ENCODE results near the gene JDP2. TPM values are rescaled to one million over a fixed set of nuclear protein-coding genes. Genes with fewer than 3 reads are reported as not detected.

The JDP2 gene
- total and polyA plus RNA-seq, 2 donors (not counting 1 experiment from before 2014, with no cell fraction given), result 7.9 to 17.9 TPM

GRCh38 chr14:75452900-75453816 is 25.3 kb downstream of the JDP2 start:
- DNase-seq, result no peak
- Histone ChIP-seq H3K9ac (ENCODE audit: low read length) (no peak overlapping the region), H3K4me3 (ENCODE audit: control extremely low read depth in 1 of 5, extremely low read depth in 1 of 5, insufficient read depth in 1 of 5, low read depth in 2 of 5, low read length in 4 of 5) (no peak overlapping the region), H3K79me2 (ENCODE audit: control insufficient read depth, insufficient read depth, low read length) (peaks cover 2% of the 10 kb centered on the region), H3K27ac (ENCODE audit: low read length in 2 of 2) (no peak overlapping the region), H3K4me2 (replicated peaks; ENCODE audit: low read depth, low read length, poor library complexity, severe bottlenecking) (no peak overlapping the region), H3K9me3 (ENCODE audit: control extremely low read depth in 1 of 3, control insufficient read depth in 2 of 3, insufficient read depth in 1 of 3, low read length in 2 of 3) (no peaks in the 10 kb centered on the region), H3K36me3 (replicated peaks in 1 of 2; ENCODE audit: control extremely low read depth in 1 of 2, control insufficient read depth in 1 of 2, extremely low read depth in 1 of 2, insufficient read depth in 2 of 2, low read length in 1 of 2) (peaks cover 0 to 5% of the 10 kb centered on the region in 2 experiments), H3K4me1 (ENCODE audit: control insufficient read depth in 2 of 2, insufficient read depth in 2 of 2, low read length in 2 of 2) (peaks cover 0 to 9% of the 10 kb centered on the region in 2 donors), H4K20me1 (ENCODE audit: control insufficient read depth, insufficient read depth, low read length, poor library complexity, severe bottlenecking) (no peaks in the 10 kb centered on the region), H3K27me3 (replicated peaks in 1 of 4; ENCODE audit: control extremely low read depth in 1 of 4, control insufficient read depth in 3 of 4, insufficient read depth in 4 of 4, low read length in 3 of 4) (no peaks in the 10 kb centered on the region), H2AFZ (ENCODE audit: insufficient read depth, low read depth, low read length, poor library complexity, severe bottlenecking) (no peak overlapping the region)
- H3K4me1 Mint-ChIP-seq, result peaks cover 8% of the 10 kb centered on the region
- CTCF ChIA-PET, result interaction anchor here (0.6 to 3.3 kb wide), 23 partner anchors 11 to 365 kb away, joined by 3 to 30 read pairs (median 4); partner anchors contain the start of gene JDP2
- no peaks in the 10 kb centered on the region for H3K27me3 Mint-ChIP-seq
- H3K4me3 Mint-ChIP-seq, result no peak overlapping the region
- no peak overlapping the region for H3K27ac Mint-ChIP-seq
- intact Hi-C loops (cut with micrococcal nuclease), result no loop called here
- H3K9me3 Mint-ChIP-seq (ENCODE audit: insufficient read depth), result no peaks in the 10 kb centered on the region
- 97% methylated on average over 13 of the region's 14 CpGs for WGBS (ENCODE audit: insufficient coverage)
- ATAC-seq (ENCODE audit: low read depth), result no peak
- POLR2A ChIA-PET, result no interaction called here
- TF ChIP-seq, protein P1, sequence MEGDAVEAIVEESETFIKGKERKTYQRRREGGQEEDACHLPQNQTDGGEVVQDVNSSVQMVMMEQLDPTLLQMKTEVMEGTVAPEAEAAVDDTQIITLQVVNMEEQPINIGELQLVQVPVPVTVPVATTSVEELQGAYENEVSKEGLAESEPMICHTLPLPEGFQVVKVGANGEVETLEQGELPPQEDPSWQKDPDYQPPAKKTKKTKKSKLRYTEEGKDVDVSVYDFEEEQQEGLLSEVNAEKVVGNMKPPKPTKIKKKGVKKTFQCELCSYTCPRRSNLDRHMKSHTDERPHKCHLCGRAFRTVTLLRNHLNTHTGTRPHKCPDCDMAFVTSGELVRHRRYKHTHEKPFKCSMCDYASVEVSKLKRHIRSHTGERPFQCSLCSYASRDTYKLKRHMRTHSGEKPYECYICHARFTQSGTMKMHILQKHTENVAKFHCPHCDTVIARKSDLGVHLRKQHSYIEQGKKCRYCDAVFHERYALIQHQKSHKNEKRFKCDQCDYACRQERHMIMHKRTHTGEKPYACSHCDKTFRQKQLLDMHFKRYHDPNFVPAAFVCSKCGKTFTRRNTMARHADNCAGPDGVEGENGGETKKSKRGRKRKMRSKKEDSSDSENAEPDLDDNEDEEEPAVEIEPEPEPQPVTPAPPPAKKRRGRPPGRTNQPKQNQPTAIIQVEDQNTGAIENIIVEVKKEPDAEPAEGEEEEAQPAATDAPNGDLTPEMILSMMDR (IDR thresholded peaks at IDR 0.05), result no peak
- no peak for TF ChIP-seq EZH2 (IDR thresholded peaks at IDR 0.05; ENCODE audit: borderline replicate concordance, insufficient read depth, low read depth, low read length, poor library complexity, severe bottlenecking)

Data from B cell (primary cell).